A549 (cell line): ENCODE results near the gene THAP7. TPM values are rescaled to one million over a fixed set of nuclear protein-coding genes. Genes with fewer than 3 reads are reported as not detected.

ENCODE experiments used
- ATAC-seq, 2 experiments: fragments of 200-7000 bp in 1 of 2; fragments of >200 bp in 1 of 2; cut with Nextera tagmentation in 1 of 2; cut with Tn5 transposase in 1 of 2; 3 replicates each; pipeline versions ENCODE4 v1.8.0 to v1.9.1; 2018 to 2020; ENCODE audit warnings: mild to moderate bottlenecking in 1 of 2, moderate library complexity in 1 of 2
- CTCF ChIA-PET: fragments of 300-600 bp; sonication (Branson Sonifier 250); formaldehyde crosslinking; extraction: SDS; loops from one replicate; lab custom pipeline; 2021; ENCODE audit warnings: antibody characterized with exemption, inconsistent platforms; lab: Yijun Ruan, JAX
- POLR2A ChIA-PET: fragments of 350-600 bp; formaldehyde crosslinking; extraction: SDS; loops from one replicate; lab custom pipeline; 2021; ENCODE audit warnings: antibody characterized with exemption, inconsistent platforms; lab: Yijun Ruan, JAX
- DNase-seq, 2 experiments: peaks; one replicate each; pipeline versions ENCODE4 v3.0.0 to v3.0.0-alpha.2; 2011 to 2016; ENCODE audit warnings: low read depth in 1 of 2, low spot score in 1 of 2
- FAIRE-seq: peaks from 2 replicates; lab custom pipeline; 2011; peaks lifted over from hg19 to GRCh38; lab: Jason Lieb, UNC
- H3K27ac ChIP-seq, 2 experiments: fragments of >200 bp; sonication (Bioruptor Twin); formaldehyde crosslinking; 3 replicates each; pipeline ENCODE4 v1.5.1; 2016 to 2017
- H3K4me1 ChIP-seq: fragments of >200 bp; sonication (Bioruptor Twin); formaldehyde crosslinking; 3 replicates; pipeline ENCODE4 v1.6.1; 2016
- H3K4me2 ChIP-seq: fragments of >200 bp; sonication (Bioruptor Twin); formaldehyde crosslinking; 3 replicates; pipeline ENCODE4 v1.6.1; 2016
- H3K4me3 ChIP-seq: fragments of >200 bp; sonication (Bioruptor Twin); formaldehyde crosslinking; 3 replicates; pipeline ENCODE4 v1.5.1; 2016
- H3K9me3 ChIP-seq: fragments of >200 bp; sonication (Bioruptor Twin); formaldehyde crosslinking; 3 replicates; pipeline ENCODE4 v1.6.1; 2016
- CBX2 ChIP-seq: fragments of 200-600 bp; sonication (generic); IDR thresholded peaks from 2 replicates; pipeline ENCODE4 v1.6.1; 2016; ENCODE audit warnings: low read depth, mild to moderate bottlenecking, borderline replicate concordance
- CBX8 ChIP-seq: fragments of 200-600 bp; sonication (generic); IDR thresholded peaks from 2 replicates; pipeline ENCODE4 v1.6.1; 2016
- EHF ChIP-seq: fragments of 250-450 bp; sonication (Bioruptor Pico); IDR thresholded peaks from 2 replicates; pipeline ENCODE4 v1.5.0; 2020; ENCODE audit warnings: mild to moderate bottlenecking
- ESRRA ChIP-seq: fragments of 150-350 bp; IDR thresholded peaks from 2 replicates; pipeline ENCODE4 v1.6.1; 2014; ENCODE audit warnings: mild to moderate bottlenecking, low read length, borderline replicate concordance
- FOSB ChIP-seq: fragments of 250-450 bp; sonication (Bioruptor Pico); IDR thresholded peaks from 2 replicates; pipeline ENCODE4 v1.5.0; 2020; ENCODE audit warnings: mild to moderate bottlenecking, moderate library complexity
- GATA3 ChIP-seq: IDR thresholded peaks from 2 replicates; pipeline ENCODE4 v1.6.1; 2012; ENCODE audit warnings: borderline replicate concordance
- HEYL ChIP-seq: fragments of 250-450 bp; sonication (Bioruptor Pico); IDR thresholded peaks from 2 replicates; pipeline ENCODE4 v1.8.0; 2021; ENCODE audit warnings: mild to moderate bottlenecking, moderate library complexity
- HOXB13 ChIP-seq: fragments of 250-450 bp; sonication (Bioruptor Pico); IDR thresholded peaks from 2 replicates; pipeline ENCODE4 v1.5.0; 2020; ENCODE audit warnings: low read depth, mild to moderate bottlenecking, moderate library complexity
- JUN ChIP-seq, 2 experiments: fragments of >200 bp; sonication (Bioruptor Twin); formaldehyde crosslinking; IDR thresholded peaks; 2 replicates in 1 of 2; 3 replicates in 1 of 2; pipeline ENCODE4 v1.6.1; 2016 to 2017
- JUNB ChIP-seq: fragments of >200 bp; sonication (Bioruptor Twin); formaldehyde crosslinking; IDR thresholded peaks from 2 replicates; pipeline ENCODE4 v1.6.1; 2016
- MAFK ChIP-seq: fragments of 450-650 bp; IDR thresholded peaks from 2 replicates; pipeline ENCODE4 v1.6.1; 2014; ENCODE audit not compliant: partially characterized antibody
- MAZ ChIP-seq: fragments of 150-350 bp; IDR thresholded peaks from 2 replicates; pipeline ENCODE4 v1.6.1; 2014; ENCODE audit warnings: antibody characterized with exemption, low read depth, low read length, borderline replicate concordance
- NPAS2 ChIP-seq: fragments of 250-450 bp; sonication (Bioruptor Pico); IDR thresholded peaks from 2 replicates; pipeline ENCODE4 v1.8.0; 2022; ENCODE audit warnings: mild to moderate bottlenecking, moderate library complexity, borderline replicate concordance
- PHF8 ChIP-seq: fragments of 200-600 bp; sonication (generic); IDR thresholded peaks from 2 replicates; pipeline ENCODE4 v1.6.1; 2016; ENCODE audit warnings: low read depth, mild to moderate bottlenecking, antibody characterized with exemption, moderate library complexity, borderline replicate concordance
- POLR2AphosphoS2 ChIP-seq: conservative IDR thresholded peaks from 2 replicates; pipeline ENCODE4 v1.6.1; 2012; ENCODE audit warnings: low read length, improper control_type of control experiment, inconsistent platforms
- RARB ChIP-seq: fragments of 250-450 bp; sonication (Bioruptor Pico); IDR thresholded peaks from 2 replicates; pipeline ENCODE4 v1.8.0; 2021; ENCODE audit warnings: mild to moderate bottlenecking, moderate library complexity
- RFX5 ChIP-seq: fragments of 450-650 bp; IDR thresholded peaks from 2 replicates; pipeline ENCODE4 v1.7.1; 2014; ENCODE audit warnings: antibody characterized with exemption, mild to moderate bottlenecking, moderate library complexity
- RNF2 ChIP-seq: fragments of 200-600 bp; sonication (generic); IDR thresholded peaks from 2 replicates; pipeline ENCODE4 v1.6.1; 2016; ENCODE audit warnings: low read depth, mild to moderate bottlenecking, antibody characterized with exemption, moderate library complexity, borderline replicate concordance
- WGBS: methylation state at CpG from one replicate; pipeline ENCODE4 v1.1.6; 2017; ENCODE audit errors: missing lambda C conversion rate; 5-methylcytosine and 5-hydroxymethylcytosine counted together
- polyA plus RNA-seq, 4 experiments: library from polyadenylated mRNA; depleted of rRNA in 3 of 4; stranded (reverse); fragments of >200 nt; fragmentation: RNase III in 1 of 4; extraction: RNeasy Plus Mini Kit Qiagen cat#74134 plus additional on column Dnase treatment in 1 of 4; gene quantifications; 2 replicates in 3 of 4; 3 replicates in 1 of 4; pipeline ENCODE4 v1.2.3, GENCODE V29; 2011 to 2017
- TF ChIP-seq, protein P1 (sequence below): fragments of >200 bp; sonication (Bioruptor Twin); formaldehyde crosslinking; IDR thresholded peaks from 3 replicates; pipeline ENCODE4 v1.6.1; 2016
- TF ChIP-seq, protein P2 (sequence below): fragments of 250-450 bp; sonication (Bioruptor Pico); IDR thresholded peaks from 2 replicates; pipeline ENCODE4 v1.5.0; 2021; ENCODE audit warnings: mild to moderate bottlenecking, moderate library complexity, borderline replicate concordance
- TF ChIP-seq, protein P3 (sequence below): IDR thresholded peaks from 2 replicates; pipeline ENCODE4 v1.6.1; 2012
- TF ChIP-seq, protein P4 (sequence below): fragments of 450-650 bp; IDR thresholded peaks from 2 replicates; pipeline ENCODE4 v1.6.1; 2014; ENCODE audit warnings: antibody characterized with exemption
- TF ChIP-seq, protein P5 (sequence below): IDR thresholded peaks from 2 replicates; pipeline ENCODE4 v1.6.1; 2012

THAP7 gene
- polyA plus RNA-seq, 2 of the 4 experiments (the other 2 are of a cell fraction): 15.9 to 22.7 TPM

DNA sequence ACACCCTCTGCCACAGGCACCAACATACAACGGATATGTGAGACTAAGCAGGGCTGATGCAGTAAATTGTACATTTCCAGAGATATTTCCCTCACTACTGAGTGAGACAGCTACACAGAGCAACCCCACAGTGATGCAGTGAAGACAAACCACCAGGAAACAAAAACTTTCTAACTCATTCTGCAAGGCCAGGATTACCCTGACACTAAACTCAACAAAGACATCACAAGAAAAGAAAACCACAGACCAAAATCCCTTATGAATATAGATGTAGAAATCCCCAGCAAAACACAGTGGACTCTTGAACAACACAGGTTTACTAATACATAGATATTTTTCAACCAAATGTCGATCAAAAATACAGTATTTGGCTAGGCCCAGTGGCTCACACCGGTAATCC lies 32.0 kb upstream of the THAP7 start:
- no peak overlapping the region for H3K4me2 ChIP-seq
- CTCF ChIA-PET: interaction anchor here (1.7 kb wide), 1 partner anchor 69 kb away, joined by 5 read pairs; no protein-coding TSS in a partner anchor
- no peak for ATAC-seq
- DNase-seq: no peak
- WGBS: 75% methylated on average over 3 of the region's 3 CpGs
- H3K27ac ChIP-seq: no peak overlapping the region
- POLR2A ChIA-PET: interaction anchor here (0.6 kb wide), 1 partner anchor 124 kb away, joined by 5 read pairs; no protein-coding TSS in a partner anchor
- H3K4me1 ChIP-seq: peaks cover 17% of the 10 kb centered on the region
- no peak for TF ChIP-seq RARB
- TF ChIP-seq MAZ: no peak
- no peak for TF ChIP-seq JUNB
- TF ChIP-seq NPAS2 (CRISPR knock-in tag): no peak
- TF ChIP-seq, protein P1, sequence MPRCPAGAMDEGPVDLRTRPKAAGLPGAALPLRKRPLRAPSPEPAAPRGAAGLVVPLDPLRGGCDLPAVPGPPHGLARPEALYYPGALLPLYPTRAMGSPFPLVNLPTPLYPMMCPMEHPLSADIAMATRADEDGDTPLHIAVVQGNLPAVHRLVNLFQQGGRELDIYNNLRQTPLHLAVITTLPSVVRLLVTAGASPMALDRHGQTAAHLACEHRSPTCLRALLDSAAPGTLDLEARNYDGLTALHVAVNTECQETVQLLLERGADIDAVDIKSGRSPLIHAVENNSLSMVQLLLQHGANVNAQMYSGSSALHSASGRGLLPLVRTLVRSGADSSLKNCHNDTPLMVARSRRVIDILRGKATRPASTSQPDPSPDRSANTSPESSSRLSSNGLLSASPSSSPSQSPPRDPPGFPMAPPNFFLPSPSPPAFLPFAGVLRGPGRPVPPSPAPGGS: no peak
- no peak for TF ChIP-seq HOXB13 (CRISPR knock-in tag)
- TF ChIP-seq, protein P2, sequence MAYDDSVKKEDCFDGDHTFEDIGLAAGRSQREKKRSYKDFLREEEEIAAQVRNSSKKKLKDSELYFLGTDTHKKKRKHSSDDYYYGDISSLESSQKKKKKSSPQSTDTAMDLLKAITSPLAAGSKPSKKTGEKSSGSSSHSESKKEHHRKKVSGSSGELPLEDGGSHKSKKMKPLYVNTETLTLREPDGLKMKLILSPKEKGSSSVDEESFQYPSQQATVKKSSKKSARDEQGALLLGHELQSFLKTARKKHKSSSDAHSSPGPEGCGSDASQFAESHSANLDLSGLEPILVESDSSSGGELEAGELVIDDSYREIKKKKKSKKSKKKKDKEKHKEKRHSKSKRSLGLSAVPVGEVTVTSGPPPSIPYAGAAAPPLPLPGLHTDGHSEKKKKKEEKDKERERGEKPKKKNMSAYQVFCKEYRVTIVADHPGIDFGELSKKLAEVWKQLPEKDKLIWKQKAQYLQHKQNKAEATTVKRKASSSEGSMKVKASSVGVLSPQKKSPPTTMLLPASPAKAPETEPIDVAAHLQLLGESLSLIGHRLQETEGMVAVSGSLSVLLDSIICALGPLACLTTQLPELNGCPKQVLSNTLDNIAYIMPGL (CRISPR knock-in tag): no peak
- TF ChIP-seq PHF8: no peak
- TF ChIP-seq EHF (CRISPR knock-in tag): no peak
- no peak for TF ChIP-seq POLR2AphosphoS2
- no peak for TF ChIP-seq RNF2
- H3K4me3 ChIP-seq: no peak overlapping the region
- no peak for FAIRE-seq
- H3K9me3 ChIP-seq: no peaks in the 10 kb centered on the region

DNA sequence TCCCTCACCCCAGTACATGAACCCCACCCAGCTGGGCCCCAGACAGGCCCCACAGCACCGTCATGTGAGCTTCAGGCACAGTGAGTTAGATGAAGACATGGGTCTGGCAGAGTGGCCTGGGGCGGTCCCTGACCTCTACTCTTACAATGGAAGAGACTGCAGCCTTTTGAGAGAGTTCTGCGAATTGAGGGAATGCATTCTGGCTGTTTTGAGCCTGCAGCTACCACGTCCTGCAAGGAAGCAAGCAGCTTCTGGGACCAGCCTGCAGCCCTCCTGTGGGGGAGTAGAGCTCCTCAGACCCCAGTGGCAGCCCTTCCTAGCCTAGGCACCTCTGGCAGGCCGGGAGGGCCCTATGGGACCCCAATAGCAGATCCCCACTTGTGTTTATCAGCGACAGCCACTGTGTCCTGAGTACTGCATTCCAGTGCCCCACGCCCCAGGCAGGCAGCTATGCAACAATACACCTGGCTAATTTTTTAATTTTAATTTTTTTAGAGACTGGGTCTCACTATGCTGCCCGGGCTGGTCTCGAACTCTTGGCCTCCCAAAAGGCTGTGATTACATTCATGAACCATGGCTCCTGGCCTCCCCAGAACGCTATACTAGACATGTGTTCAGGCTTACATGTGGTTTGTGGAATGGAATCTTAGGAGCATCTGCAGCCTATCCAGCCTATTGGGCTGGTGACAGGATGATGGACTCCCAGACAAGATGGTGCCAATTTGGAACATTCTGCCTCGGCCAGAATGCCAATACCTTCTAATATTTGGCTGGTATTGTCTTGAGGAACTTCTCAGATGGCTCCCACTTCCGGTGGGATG lies 31.2 kb upstream of the THAP7 start:
- Histone ChIP-seq H3K9me3 (no peaks in the 10 kb centered on the region), H3K4me2 (no peak overlapping the region), H3K4me3 (no peak overlapping the region), H3K4me1 (peaks cover 11% of the 10 kb centered on the region), H3K27ac (no peak overlapping the region)
- 58% methylated on average over 11 of the region's 12 CpGs for WGBS
- no peak for ATAC-seq
- no peak for FAIRE-seq
- POLR2A ChIA-PET: interaction anchor here (0.6 kb wide), 1 partner anchor 123 kb away, joined by 5 read pairs; no protein-coding TSS in a partner anchor
- CTCF ChIA-PET: interaction anchor here (0.6 to 1.7 kb wide), 3 partner anchors 9 to 143 kb away, joined by 3 to 5 read pairs (median 4); no protein-coding TSS in a partner anchor
- DNase-seq: no peak
- TF ChIP-seq ESRRA: no peak
- TF ChIP-seq MAFK: no peak
- no peak for TF ChIP-seq CBX2
- TF ChIP-seq, protein P3, sequence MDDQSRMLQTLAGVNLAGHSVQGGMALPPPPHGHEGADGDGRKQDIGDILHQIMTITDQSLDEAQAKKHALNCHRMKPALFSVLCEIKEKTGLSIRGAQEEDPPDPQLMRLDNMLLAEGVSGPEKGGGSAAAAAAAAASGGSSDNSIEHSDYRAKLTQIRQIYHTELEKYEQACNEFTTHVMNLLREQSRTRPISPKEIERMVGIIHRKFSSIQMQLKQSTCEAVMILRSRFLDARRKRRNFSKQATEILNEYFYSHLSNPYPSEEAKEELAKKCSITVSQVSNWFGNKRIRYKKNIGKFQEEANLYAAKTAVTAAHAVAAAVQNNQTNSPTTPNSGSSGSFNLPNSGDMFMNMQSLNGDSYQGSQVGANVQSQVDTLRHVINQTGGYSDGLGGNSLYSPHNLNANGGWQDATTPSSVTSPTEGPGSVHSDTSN: no peak
- no peak for TF ChIP-seq HOXB13 (CRISPR knock-in tag)
- no peak for TF ChIP-seq HEYL (CRISPR knock-in tag)
- no peak for TF ChIP-seq RFX5
- no peak for TF ChIP-seq CBX8
- TF ChIP-seq GATA3: no peak
- TF ChIP-seq, protein P4, sequence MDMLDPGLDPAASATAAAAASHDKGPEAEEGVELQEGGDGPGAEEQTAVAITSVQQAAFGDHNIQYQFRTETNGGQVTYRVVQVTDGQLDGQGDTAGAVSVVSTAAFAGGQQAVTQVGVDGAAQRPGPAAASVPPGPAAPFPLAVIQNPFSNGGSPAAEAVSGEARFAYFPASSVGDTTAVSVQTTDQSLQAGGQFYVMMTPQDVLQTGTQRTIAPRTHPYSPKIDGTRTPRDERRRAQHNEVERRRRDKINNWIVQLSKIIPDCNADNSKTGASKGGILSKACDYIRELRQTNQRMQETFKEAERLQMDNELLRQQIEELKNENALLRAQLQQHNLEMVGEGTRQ: no peak
- TF ChIP-seq, protein P5, sequence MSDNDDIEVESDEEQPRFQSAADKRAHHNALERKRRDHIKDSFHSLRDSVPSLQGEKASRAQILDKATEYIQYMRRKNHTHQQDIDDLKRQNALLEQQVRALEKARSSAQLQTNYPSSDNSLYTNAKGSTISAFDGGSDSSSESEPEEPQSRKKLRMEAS: no peak
- TF ChIP-seq JUN (IDR thresholded peaks at IDR 0.05): no peak
- TF ChIP-seq FOSB (CRISPR knock-in tag): no peak
- TF ChIP-seq JUNB: no peak
